NCI-H2081 treated with DMSO at 0.1 percent for 48 hours (cell line): ENCODE data around the gene PPP1R12B.
"Not testable (repeated sequence)": the region's sequence is repeated elsewhere in the genome, so short reads cannot be mapped to it uniquely, and the experiment has no call there.

Experiments
- DNase-seq: peaks from one replicate; lab custom pipeline; 2025; lab: John Stamatoyannopoulos, UW

The PPP1R12B gene

DNA sequence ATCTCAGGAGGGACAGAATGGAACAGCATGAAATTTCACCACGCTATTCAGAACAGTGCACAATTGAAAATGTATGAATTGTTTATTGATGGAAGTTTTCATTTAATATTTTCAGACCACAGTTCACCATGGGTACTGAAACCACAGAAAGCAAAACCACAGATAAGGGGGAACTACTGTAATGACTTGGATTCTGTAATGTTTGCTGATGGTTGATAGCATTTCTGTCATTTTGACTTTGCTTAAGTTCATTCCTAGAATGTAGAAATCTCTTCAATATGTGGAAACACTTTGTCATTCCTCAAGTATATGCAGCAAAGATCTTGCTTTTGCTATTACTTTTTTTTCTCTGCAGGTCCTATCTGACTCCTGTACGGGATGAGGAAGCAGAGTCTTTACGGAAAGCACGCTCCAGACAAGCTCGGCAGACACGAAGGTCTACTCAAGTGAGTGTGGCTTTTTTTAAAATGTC, 139.7 kb downstream of the PPP1R12B start:
- not testable (repeated sequence) for DNase-seq

GRCh38 chr1:202489101-202489500, 140.6 kb downstream of the PPP1R12B start:
- DNase-seq, result not testable (repeated sequence)

GRCh38 chr1:202493112-202493511, 144.6 kb downstream of the PPP1R12B start:
- not testable (repeated sequence) for DNase-seq

- DNase-seq, result no peak
Observed at GRCh38 chr1:202498542-202498941, 150.0 kb downstream of the PPP1R12B start.

- not testable (repeated sequence) for DNase-seq
Observed at GRCh38 chr1:202499997-202500396, 151.5 kb downstream of the PPP1R12B start.

DNA sequence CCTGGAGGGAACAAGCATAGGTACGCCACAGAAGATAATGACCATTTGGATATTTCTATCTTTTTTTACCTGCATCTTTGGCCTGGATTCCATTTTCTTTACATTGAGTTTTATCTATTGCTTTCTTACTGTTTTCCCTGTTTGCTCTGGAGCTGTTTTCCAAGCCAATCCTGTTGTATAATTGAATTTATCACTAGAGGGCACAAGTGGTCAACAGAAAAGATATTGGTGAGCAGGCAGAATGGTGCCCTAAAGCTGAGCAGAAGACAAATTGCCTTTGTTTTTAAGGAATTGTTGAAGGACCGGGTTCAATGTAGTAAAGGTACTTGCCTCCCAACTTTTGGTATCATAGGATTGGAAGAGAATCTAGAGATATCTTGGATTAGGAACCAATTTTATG, 152.8 kb downstream of the PPP1R12B start:
- no peak for DNase-seq

DNA sequence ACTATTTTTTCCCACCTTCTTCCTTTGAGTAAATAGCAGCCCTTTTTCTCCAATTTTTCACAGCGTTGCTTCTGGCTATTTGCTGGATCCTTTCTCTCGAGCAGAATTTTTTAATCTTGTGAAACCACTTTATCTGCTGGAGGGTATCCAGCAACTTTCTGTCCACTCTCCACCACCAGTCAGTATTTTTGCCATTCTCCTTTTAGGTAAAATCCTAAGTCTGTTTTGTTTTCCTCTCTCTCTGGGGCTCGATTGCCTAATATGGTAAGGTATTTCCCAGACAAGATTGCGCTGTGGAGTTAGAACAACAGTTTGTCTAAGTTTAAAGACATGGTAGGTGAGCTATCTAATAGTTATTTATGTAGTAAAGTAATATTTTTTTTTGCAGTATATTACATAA, 156.9 kb downstream of the PPP1R12B start:
- no peak for DNase-seq

DNA sequence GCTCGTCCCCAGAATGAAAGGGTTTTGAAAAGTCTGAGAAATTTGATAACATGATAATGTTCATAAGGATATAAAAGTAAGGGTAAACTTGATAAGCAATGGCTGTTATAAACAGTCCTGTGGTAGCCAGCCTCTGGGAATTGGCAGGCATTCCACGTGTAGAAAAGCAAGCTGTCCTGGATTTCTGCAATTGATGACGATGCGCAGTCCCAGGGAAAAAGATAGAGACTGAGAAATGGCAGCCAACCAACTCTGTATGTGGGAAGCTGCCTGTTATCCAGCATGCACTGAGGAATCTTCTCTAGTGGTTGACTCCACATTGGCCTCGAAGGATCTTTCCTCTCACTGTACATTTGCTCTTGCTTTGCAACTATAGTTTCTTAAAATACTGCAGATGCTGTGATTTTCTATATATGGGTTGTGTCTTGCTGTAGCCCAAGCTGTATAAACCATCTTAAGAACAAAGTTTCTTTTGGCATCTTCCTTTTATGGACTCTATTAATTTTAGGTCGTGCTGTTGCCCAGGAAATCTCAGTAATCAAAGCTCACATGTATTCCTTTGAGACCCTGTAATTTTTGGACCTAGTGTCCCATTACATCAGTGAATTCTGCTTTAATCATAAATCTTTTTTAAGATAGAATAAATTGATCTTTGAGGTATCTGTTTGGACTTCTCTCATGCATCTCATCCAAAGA, 157.5 kb downstream of the PPP1R12B start:
- DNase-seq, result not testable (repeated sequence)

- DNase-seq, result not testable (repeated sequence)
Observed at GRCh38 chr1:202508863-202509262, 160.4 kb downstream of the PPP1R12B start.

- DNase-seq, result not testable (repeated sequence)
Observed at GRCh38 chr1:202513875-202514274, 165.4 kb downstream of the PPP1R12B start.

DNA sequence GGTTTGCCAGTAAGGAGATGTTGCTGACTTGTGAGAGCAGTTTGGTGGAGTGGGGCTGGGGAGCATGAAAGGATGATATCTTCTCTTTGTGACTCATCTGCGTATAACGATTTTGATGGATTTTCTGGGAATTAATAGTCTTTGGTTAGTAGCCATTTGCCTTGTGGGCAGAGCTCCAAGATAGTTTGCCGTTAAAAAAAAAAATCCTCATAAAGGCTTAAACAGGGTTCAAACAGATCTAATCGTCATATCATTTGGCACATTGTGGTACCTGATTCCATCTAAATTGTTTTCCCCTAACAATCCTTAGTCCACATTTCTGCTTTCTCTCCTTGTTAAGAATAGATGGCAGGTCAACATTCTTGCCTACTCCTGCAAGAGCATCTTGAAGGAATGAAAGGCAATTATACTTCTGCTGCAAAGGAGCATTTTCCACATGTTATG, 168.0 kb downstream of the PPP1R12B start:
- no peak for DNase-seq

- DNase-seq, result not testable (repeated sequence)
Observed at GRCh38 chr1:202517146-202517545, 168.6 kb downstream of the PPP1R12B start.

GRCh38 chr1:202518180-202518579, 169.7 kb downstream of the PPP1R12B start:
- DNase-seq, result not testable (repeated sequence)

GRCh38 chr1:202518905-202519304, 170.4 kb downstream of the PPP1R12B start:
- DNase-seq, result not testable (repeated sequence)

DNA sequence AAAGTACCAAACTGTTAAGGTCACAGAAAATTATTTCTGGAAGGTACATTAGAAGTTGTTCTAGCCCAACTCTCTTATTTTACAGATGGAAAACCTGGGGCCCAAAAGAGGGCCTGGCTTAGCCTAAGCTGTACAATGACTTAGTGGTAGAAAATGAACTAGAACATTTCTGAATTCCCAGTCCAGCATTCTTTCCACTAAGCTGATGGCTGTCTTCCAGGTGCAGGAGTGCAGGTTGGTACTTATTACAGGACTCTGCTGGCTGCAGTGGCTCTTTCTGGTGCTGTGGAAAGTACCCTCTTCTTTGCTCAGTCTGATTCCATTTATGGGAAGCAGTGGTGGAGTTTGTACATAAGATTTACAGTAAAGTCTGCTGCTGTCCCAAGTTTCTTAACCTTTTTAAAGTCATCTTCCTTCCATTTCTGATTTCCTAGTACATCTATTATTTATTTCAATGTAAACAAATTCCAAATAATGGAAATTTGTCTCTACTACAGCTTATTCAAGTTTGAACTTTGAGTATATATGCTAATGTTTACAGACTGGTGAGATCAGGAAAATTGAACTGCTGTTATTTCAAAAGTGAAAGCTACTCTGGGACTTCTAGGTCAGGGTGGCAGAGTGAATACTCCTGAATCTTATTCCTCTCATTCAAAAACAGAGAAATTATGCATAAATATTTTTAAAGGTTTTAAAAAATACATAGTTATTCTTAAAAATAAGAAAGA, 171.8 kb downstream of the PPP1R12B start:
- not testable (repeated sequence) for DNase-seq

DNA sequence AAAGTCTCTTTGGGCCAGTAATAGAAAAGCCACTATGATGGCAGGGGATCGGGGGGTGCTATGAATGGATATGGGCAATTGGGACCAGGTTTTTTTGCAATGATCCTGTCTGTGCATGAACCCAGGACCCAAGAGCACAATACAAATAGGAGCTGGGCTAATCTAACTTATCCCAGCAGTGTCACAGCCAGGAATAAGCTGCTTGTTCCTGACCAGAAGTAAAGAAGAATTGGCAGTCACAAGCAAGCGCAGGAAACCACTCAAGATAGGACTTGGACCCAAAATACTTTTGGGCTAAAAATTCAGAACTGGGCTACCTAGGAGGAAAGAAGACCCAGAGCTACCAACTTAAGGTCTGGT, 172.3 kb downstream of the PPP1R12B start:
- not testable (repeated sequence) for DNase-seq

GRCh38 chr1:202521484-202521883, 173.0 kb downstream of the PPP1R12B start:
- not testable (repeated sequence) for DNase-seq

- DNase-seq, result no peak
Observed at GRCh38 chr1:202521886-202522285, 173.4 kb downstream of the PPP1R12B start.

DNA sequence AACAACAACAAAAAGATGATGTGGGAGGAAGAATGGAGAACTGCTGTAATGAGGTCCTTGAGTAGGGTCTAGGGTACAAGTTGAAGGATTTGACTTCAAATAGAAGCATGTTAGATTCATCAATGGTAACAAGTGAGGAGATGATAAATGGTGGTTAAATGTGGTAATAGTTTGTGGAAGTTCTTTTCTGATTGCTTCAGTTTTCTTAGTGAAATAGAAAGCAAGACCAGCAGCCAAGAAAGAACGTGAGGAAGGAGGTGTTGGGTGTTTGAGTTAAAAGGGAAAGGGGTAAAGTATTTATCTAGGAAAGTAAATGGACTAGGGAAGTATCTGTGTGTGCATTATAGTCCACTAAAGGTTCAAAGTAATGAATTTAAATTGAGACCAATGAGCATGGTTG, 177.6 kb downstream of the PPP1R12B start:
- not testable (repeated sequence) for DNase-seq

- not testable (repeated sequence) for DNase-seq
Observed at GRCh38 chr1:202528096-202528722, 179.7 kb downstream of the PPP1R12B start.

DNA sequence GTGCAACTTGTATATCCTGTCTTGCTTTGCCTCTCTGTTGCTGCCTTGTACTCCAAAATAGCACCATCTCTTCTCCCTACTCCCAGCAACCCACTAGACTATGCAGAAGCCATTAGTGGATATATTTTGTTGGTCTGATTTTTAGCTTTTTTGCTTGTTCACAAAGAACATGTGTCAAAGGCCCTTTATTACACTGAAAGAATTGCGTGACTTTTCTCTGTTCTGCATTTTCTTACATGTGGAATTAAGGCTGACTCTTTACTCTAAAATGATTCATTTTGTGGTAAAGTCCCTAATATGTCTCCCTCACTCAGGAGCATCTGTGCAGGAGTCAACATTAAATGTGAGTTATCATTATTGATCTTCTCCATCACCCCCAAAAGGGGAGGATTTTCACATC, 182.2 kb downstream of the PPP1R12B start:
- not testable (repeated sequence) for DNase-seq

- DNase-seq, result no peak
Observed at GRCh38 chr1:202531472-202531811, 182.9 kb downstream of the PPP1R12B start.
